Measurements from ENCODE around the gene TSHZ2. TPM values are rescaled to one million over a fixed set of nuclear protein-coding genes. Genes with fewer than 3 reads are reported as not detected.

Gene TSHZ2
- total RNA-seq, 1 experiment from 2014 or later, result 0.07 TPM

DNA sequence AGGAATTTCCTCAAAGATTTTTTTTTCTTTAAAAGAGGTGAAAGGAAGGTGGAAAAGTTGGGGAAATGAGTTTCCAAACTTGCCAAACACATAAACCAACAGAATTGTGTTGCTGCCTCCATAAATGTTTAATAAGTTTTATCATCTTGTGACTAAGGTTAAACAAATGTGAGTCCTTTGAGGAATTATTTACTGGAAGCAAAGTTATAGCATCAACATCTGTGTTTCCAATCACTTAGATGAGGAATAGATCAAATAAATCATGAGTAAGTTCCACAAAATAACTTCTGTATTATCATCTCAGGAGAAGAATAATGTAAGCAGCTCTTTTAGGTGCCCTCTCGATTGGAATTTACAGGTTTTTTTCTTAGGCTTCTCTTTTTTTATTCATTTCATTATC is 20.5 kb downstream of the TSHZ2 start:
- H3K79me2 ChIP-seq (ENCODE audit: insufficient read depth, low read length), result no peaks in the 10 kb centered on the region
- Mint-ChIP-seq H3K4me3 (no peak overlapping the region), H3K9me3 (no peaks in the 10 kb centered on the region; a peak in 1 of 5 replicates)

More for the DNA sequence above, 20.5 kb downstream of the TSHZ2 start:
- H3K9me3 ChIP-seq (ENCODE audit: control insufficient read depth, low read depth, low read length), result no peaks in the 10 kb centered on the region
- no peak overlapping the region for H3K27ac Mint-ChIP-seq
- no peak overlapping the region for H3K27ac ChIP-seq (ENCODE audit: insufficient read length, low read depth, low read length)
- no peaks in the 10 kb centered on the region for H4K20me1 ChIP-seq (ENCODE audit: control insufficient read depth, insufficient read depth, insufficient read length)
- H3K27me3 ChIP-seq (ENCODE audit: insufficient read depth, low read length), result no peaks in the 10 kb centered on the region
- no peak overlapping the region for H3K23ac ChIP-seq (ENCODE audit: insufficient read length, low read depth, low read length)
- no peak overlapping the region for H3K18ac ChIP-seq (ENCODE audit: insufficient read length, low read depth, low read length)
- no peak overlapping the region for H2BK12ac ChIP-seq (ENCODE audit: insufficient read length, low read depth, low read length)
- H2BK20ac ChIP-seq (ENCODE audit: low read depth, low read length, poor library complexity, severe bottlenecking), result no peak overlapping the region
- no peak overlapping the region for H2AFZ ChIP-seq (ENCODE audit: low read length)
- H3K14ac ChIP-seq (ENCODE audit: insufficient read depth, low read length), result no peak overlapping the region
- no peak overlapping the region for H2AK5ac ChIP-seq (ENCODE audit: insufficient read length, low read length)
- DNase-seq, result no peak
- no CpG with 5 or more reads among the region's 1 CpG for WGBS (ENCODE audit: extremely low coverage, insufficient read length, low lambda C conversion rate)
- H3K9ac ChIP-seq (ENCODE audit: extremely low read depth, insufficient read length, low read length), result no peak overlapping the region
- no peak overlapping the region for H3K56ac ChIP-seq (ENCODE audit: insufficient read length, low read depth, low read length)
- H3K4ac ChIP-seq (ENCODE audit: low read depth, low read length), result no peak overlapping the region
- H3K23me2 ChIP-seq (ENCODE audit: insufficient read length, low read depth, low read length, poor library complexity, severe bottlenecking), result no peaks in the 10 kb centered on the region
- H3T11ph ChIP-seq (ENCODE audit: low read length), result no peak overlapping the region
- H4K8ac ChIP-seq (replicated peaks; ENCODE audit: insufficient read length, low read depth, low read length), result no peak overlapping the region
- no peaks in the 10 kb centered on the region for H3K79me1 ChIP-seq (ENCODE audit: insufficient read depth, low read depth, low read length, poor library complexity, severe bottlenecking)
- H3K4me2 ChIP-seq (ENCODE audit: insufficient read depth, insufficient read length, low read length), result no peak overlapping the region
- no peak overlapping the region for H2BK15ac ChIP-seq (ENCODE audit: low read depth, low read length)
- no peaks in the 10 kb centered on the region for H3K36me3 Mint-ChIP-seq (ENCODE audit: insufficient read depth in 1 of 3, low read depth in 3 of 3)
- H4K91ac ChIP-seq (ENCODE audit: insufficient read length, low read depth, low read length), result no peak overlapping the region
- no peak overlapping the region for H2BK120ac ChIP-seq (ENCODE audit: low read depth, low read length, poor library complexity, severe bottlenecking)
- no peaks in the 10 kb centered on the region for H3K4me1 Mint-ChIP-seq
- no peaks in the 10 kb centered on the region; the same call in 1 of the 2 replicates for H3K4me1 ChIP-seq (ENCODE audit: insufficient read depth, low read length)
- peaks cover 1% of the 10 kb centered on the region; the same call in 1 of the 2 replicates for H3K27me3 Mint-ChIP-seq (ENCODE audit: low read depth)
- TF ChIP-seq, protein P1, sequence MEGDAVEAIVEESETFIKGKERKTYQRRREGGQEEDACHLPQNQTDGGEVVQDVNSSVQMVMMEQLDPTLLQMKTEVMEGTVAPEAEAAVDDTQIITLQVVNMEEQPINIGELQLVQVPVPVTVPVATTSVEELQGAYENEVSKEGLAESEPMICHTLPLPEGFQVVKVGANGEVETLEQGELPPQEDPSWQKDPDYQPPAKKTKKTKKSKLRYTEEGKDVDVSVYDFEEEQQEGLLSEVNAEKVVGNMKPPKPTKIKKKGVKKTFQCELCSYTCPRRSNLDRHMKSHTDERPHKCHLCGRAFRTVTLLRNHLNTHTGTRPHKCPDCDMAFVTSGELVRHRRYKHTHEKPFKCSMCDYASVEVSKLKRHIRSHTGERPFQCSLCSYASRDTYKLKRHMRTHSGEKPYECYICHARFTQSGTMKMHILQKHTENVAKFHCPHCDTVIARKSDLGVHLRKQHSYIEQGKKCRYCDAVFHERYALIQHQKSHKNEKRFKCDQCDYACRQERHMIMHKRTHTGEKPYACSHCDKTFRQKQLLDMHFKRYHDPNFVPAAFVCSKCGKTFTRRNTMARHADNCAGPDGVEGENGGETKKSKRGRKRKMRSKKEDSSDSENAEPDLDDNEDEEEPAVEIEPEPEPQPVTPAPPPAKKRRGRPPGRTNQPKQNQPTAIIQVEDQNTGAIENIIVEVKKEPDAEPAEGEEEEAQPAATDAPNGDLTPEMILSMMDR (conservative IDR thresholded peaks at IDR 0.05), result no peak
- no peak overlapping the region for H2BK5ac ChIP-seq (ENCODE audit: insufficient read length, low read length)
- no peak overlapping the region for H4K5ac ChIP-seq (ENCODE audit: insufficient read length, low read depth, low read length)

Data from H9 (cell line).